Endothelial cell of umbilical vein (primary cell): ENCODE measurements around the gene ITGAE. TPM values are rescaled to one million over a fixed set of nuclear protein-coding genes. Genes with fewer than 3 reads are reported as not detected.

Experiments used
- BruUV-seq: library from RNA; stranded (reverse); fragments of 400-500 nt; replicated peaks from 2 replicates; lab custom pipeline; 2021; lab: Mats Ljungman, UMichigan
- CTCF ChIA-PET: fragments of 300-600, 350-600 bp; sonication (Branson Sonifier 250); formaldehyde crosslinking; loops from one replicate; lab custom pipeline; 2021; ENCODE audit warnings: antibody characterized with exemption, inconsistent platforms; lab: Charles Lee
- POLR2A ChIA-PET: fragments of 300-600, 350-600 bp; sonication (Branson Sonifier 250); formaldehyde crosslinking; loops from one replicate; lab custom pipeline; 2021; ENCODE audit warnings: antibody characterized with exemption, inconsistent platforms; lab: Charles Lee
- DNase-seq: peaks from one replicate; pipeline ENCODE4 v3.0.0-alpha.2; 2011; ENCODE audit warnings: low read depth, low spot score
- FAIRE-seq: peaks from 2 replicates; lab custom pipeline; 2011; peaks lifted over from hg19 to GRCh38; lab: Jason Lieb, UNC
- H2AFZ ChIP-seq: 2 replicates; pipeline ENCODE4 v1.6.0; 2012; ENCODE audit warnings: low read depth, low read length, control low read depth, inconsistent platforms
- H3K27ac ChIP-seq: 2 replicates; pipeline ENCODE4 v1.5.1; 2011; ENCODE audit warnings: low read depth, mild to moderate bottlenecking, control low read depth, low read length, moderate library complexity; ENCODE audit not compliant: insufficient read depth
- H3K27me3 ChIP-seq, 2 experiments: 2 replicates each; pipeline versions ENCODE4 v1.6.0 to v1.6.1; 2011; ENCODE audit warnings: low read length in 2 of 2, mixed read lengths in 1 of 2; ENCODE audit not compliant: control insufficient read depth in 2 of 2, insufficient read depth in 2 of 2
- H3K36me3 ChIP-seq, 2 experiments: 2 replicates in 1 of 2; 3 replicates in 1 of 2; pipeline ENCODE4 v1.5.1; 2011; ENCODE audit warnings: low read length in 2 of 2, mild to moderate bottlenecking in 1 of 2, moderate library complexity in 1 of 2; ENCODE audit not compliant: control insufficient read depth in 2 of 2, insufficient read depth in 2 of 2; ENCODE audit errors: extremely low read depth in 1 of 2
- H3K4me1 ChIP-seq: 3 replicates; pipeline ENCODE4 v1.5.1; 2011; ENCODE audit warnings: mild to moderate bottlenecking, low read length; ENCODE audit not compliant: control insufficient read depth, insufficient read depth; ENCODE audit errors: extremely low read depth
- H3K4me2 ChIP-seq: 2 replicates; pipeline ENCODE4 v1.6.1; 2011; ENCODE audit warnings: low read length, control low read depth, mixed read lengths; ENCODE audit not compliant: insufficient read depth
- H3K4me3 ChIP-seq, 3 experiments: fragments of 200-600 bp in 1 of 3; sonication (generic), shearing (Covaris generic) in 1 of 3; replicated peaks in 1 of 3; 2 replicates each; pipeline ENCODE4 v1.5.1; 2011 to 2016; ENCODE audit warnings: control low read depth in 3 of 3, low read length in 3 of 3, mild to moderate bottlenecking in 2 of 3, inconsistent platforms in 1 of 3, low read depth in 1 of 3, moderate library complexity in 1 of 3; ENCODE audit not compliant: insufficient read depth in 1 of 3
- H3K79me2 ChIP-seq: 2 replicates; pipeline ENCODE4 v1.6.0; 2012; ENCODE audit warnings: low read length, inconsistent platforms; ENCODE audit not compliant: control insufficient read depth, insufficient read depth
- H3K9ac ChIP-seq: replicated peaks from 2 replicates; pipeline ENCODE3; 2011; ENCODE audit warnings: low read length, control low read depth; ENCODE audit not compliant: insufficient read depth; ENCODE audit errors: extremely low read depth
- H3K9me1 ChIP-seq: replicated peaks from 3 replicates; pipeline ENCODE4 v1.6.0; 2011; ENCODE audit warnings: mild to moderate bottlenecking, low read length; ENCODE audit not compliant: control insufficient read depth, insufficient read depth; ENCODE audit errors: extremely low read depth
- H3K9me3 ChIP-seq: replicated peaks from 2 replicates; pipeline ENCODE4 v1.5.1; 2012; ENCODE audit warnings: low read length, inconsistent platforms; ENCODE audit not compliant: control insufficient read depth, insufficient read depth
- H4K20me1 ChIP-seq: replicated peaks from 2 replicates; pipeline ENCODE3; 2011; ENCODE audit warnings: mild to moderate bottlenecking, low read length; ENCODE audit not compliant: control insufficient read depth, insufficient read depth; ENCODE audit errors: extremely low read depth
- CTCF ChIP-seq, 2 donors: IDR thresholded peaks; 1 replicate in 1 of 2; 2 replicates in 1 of 2; pipeline ENCODE4 v1.5.1; 2011; ENCODE audit warnings: low read length in 2 of 2, mild to moderate bottlenecking in 2 of 2, moderate library complexity in 2 of 2, control low read depth in 1 of 2, inconsistent platforms in 1 of 2, low read depth in 1 of 2; ENCODE audit not compliant: insufficient read depth in 1 of 2; ENCODE audit errors: extremely low read depth in 1 of 2
- EZH2 ChIP-seq: IDR thresholded peaks from 2 replicates; pipeline ENCODE4 v1.6.1; 2012; ENCODE audit warnings: borderline replicate concordance, low read depth, mild to moderate bottlenecking, moderate library complexity, low read length, inconsistent platforms; ENCODE audit not compliant: severe bottlenecking
- FOS ChIP-seq: IDR thresholded peaks from 2 replicates; pipeline ENCODE4 v1.6.1; 2011; ENCODE audit warnings: mild to moderate bottlenecking, low read length, moderate library complexity, borderline replicate concordance; ENCODE audit not compliant: insufficient read depth
- GATA2 ChIP-seq: IDR thresholded peaks from 2 replicates; pipeline ENCODE4 v1.7.0; 2011; ENCODE audit warnings: low read depth, mild to moderate bottlenecking, moderate library complexity, mixed read lengths, low read length; ENCODE audit not compliant: insufficient read length, insufficient read depth
- JUN ChIP-seq: IDR thresholded peaks from 2 replicates; pipeline ENCODE4 v1.6.1; 2011; ENCODE audit warnings: borderline replicate concordance, low read depth; ENCODE audit not compliant: insufficient read length, insufficient read depth
- MYC ChIP-seq: IDR thresholded peaks from one replicate; pipeline ENCODE4 v1.6.1; 2011; ENCODE audit warnings: mild to moderate bottlenecking, low read depth, low read length
- POLR2A ChIP-seq: IDR thresholded peaks from 2 replicates; pipeline ENCODE4 v1.6.1; 2012; ENCODE audit warnings: low read depth, mild to moderate bottlenecking, control low read depth, low read length
- POLR2AphosphoS5 ChIP-seq: IDR thresholded peaks from 2 replicates; pipeline ENCODE4 v1.6.1; 2012; ENCODE audit warnings: low read depth, mild to moderate bottlenecking, control low read depth, low read length, moderate library complexity; ENCODE audit not compliant: insufficient read depth
- dilution Hi-C: fragments of 300-500 bp; cut with MboI; formaldehyde crosslinking; loops from one replicate; pipeline ENCODE4 v1.15.0; 2019; ENCODE audit warnings: low sequenced_read_pairs; ENCODE audit not compliant: extremely low pct_ligation_motif_present
- intact Hi-C: fragments of 100-400 bp; cut with micrococcal nuclease; formaldehyde crosslinking; loops from one replicate; pipeline ENCODE4 v1.10.0; 2022
- polyA plus RNA-seq, 4 experiments: library from polyadenylated mRNA; depleted of rRNA in 3 of 4; stranded (reverse) in 3 of 4; unstranded in 1 of 4; fragments of >200 nt; gene quantifications; 2 replicates each; pipeline versions ENCODE4 v1.2.1 to v1.2.3, GENCODE V29; 2011 to 2012; ENCODE audit warnings: missing spikeins in 1 of 4
- total RNA-seq: library from RNA; stranded (reverse); gene quantifications from 2 replicates; pipeline ENCODE4 v1.2.3, GENCODE V29; 2021
- TF ChIP-seq, protein P1 (sequence below): IDR thresholded peaks from 2 replicates; pipeline ENCODE4 v1.6.1; 2011; ENCODE audit not compliant: insufficient read depth, insufficient read length

ITGAE gene
- total and polyA plus RNA-seq, 2 donors (not counting 3 experiments of a cell fraction or from before 2014, with no cell fraction given): 29.6 to 71.6 TPM

- CTCF ChIA-PET: interaction anchor here (0.9 to 2.8 kb wide), 2 partner anchors 13 to 62 kb away, joined by 3 to 9 read pairs; no protein-coding TSS in a partner anchor
These were observed 125.1 kb downstream of the ITGAE start for GRCh38 chr17:3675886-3676285.

More at GRCh38 chr17:3675886-3676285, 125.1 kb downstream of the ITGAE start:
- BruUV-seq: no TSS peak
- H3K4me3 ChIP-seq: no peak overlapping the region
- H3K79me2 ChIP-seq: no peaks in the 10 kb centered on the region
- H2AFZ ChIP-seq: no peak overlapping the region
- no peaks in the 10 kb centered on the region for H3K9me3 ChIP-seq
- DNase-seq (no peak), FAIRE-seq (no peak)
- H4K20me1 ChIP-seq: no peaks in the 10 kb centered on the region
- H3K4me1 ChIP-seq: no peaks in the 10 kb centered on the region
- H3K27me3 ChIP-seq: peaks cover 0 to 2% of the 10 kb centered on the region in 2 experiments
- no peak overlapping the region for H3K4me2 ChIP-seq
- TF ChIP-seq EZH2: no peak
- no peak for TF ChIP-seq CTCF (IDR thresholded peaks at IDR 0.05; ENCODE audit: extremely low read depth in 1 of 2, insufficient read depth in 1 of 2, low read depth in 1 of 2, low read length in 2 of 2)
- TF ChIP-seq POLR2A: no peak
- TF ChIP-seq JUN: no peak
- no peak for TF ChIP-seq MYC
- no peak for TF ChIP-seq FOS
- no peak for TF ChIP-seq GATA2
- TF ChIP-seq, protein P1, sequence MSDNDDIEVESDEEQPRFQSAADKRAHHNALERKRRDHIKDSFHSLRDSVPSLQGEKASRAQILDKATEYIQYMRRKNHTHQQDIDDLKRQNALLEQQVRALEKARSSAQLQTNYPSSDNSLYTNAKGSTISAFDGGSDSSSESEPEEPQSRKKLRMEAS: no peak
- no peak for TF ChIP-seq POLR2AphosphoS5
- POLR2A ChIA-PET: no interaction called here
- intact Hi-C loops: no loop called here
- H3K36me3 ChIP-seq: no peaks in the 10 kb centered on the region
- dilution Hi-C loops: no loop called here
- no peaks in the 10 kb centered on the region for H3K9me1 ChIP-seq
- H3K27ac ChIP-seq: no peak overlapping the region
- H3K9ac ChIP-seq: no peak overlapping the region
